Left lung (tissue), 10 donors: ENCODE data around the gene DNTT. TPM values are rescaled to one million over a fixed set of nuclear protein-coding genes. Genes with fewer than 3 reads are reported as not detected.
A peak's percentile ranks its signal among the peaks of the same experiment; 100 is the strongest.

Source experiments
- ATAC-seq: fragments of 200-7000 bp; cut with Tn5 transposase; one replicate; pipeline ENCODE4 v1.9.1; 2020; ENCODE audit warnings: moderate library complexity
- DNase-seq, 4 donors: peaks; one replicate each; pipeline ENCODE4 v3.0.0-alpha.2; 2013 to 2020
- H3K27ac ChIP-seq, 2 donors: fragments of 200-600 bp; sonication (generic) in 1 of 2; one replicate each; pipeline versions ENCODE4 v1.5.0 to v1.8.0; 2020 to 2021
- H3K27me3 ChIP-seq, 2 donors: fragments of 200-600 bp; sonication (generic) in 1 of 2; one replicate each; pipeline versions ENCODE4 v1.5.0 to v1.8.0; 2020 to 2021
- H3K36me3 ChIP-seq, 2 donors: fragments of 200-600 bp; sonication (generic) in 1 of 2; one replicate each; pipeline versions ENCODE4 v1.5.0 to v1.8.0; 2020 to 2021
- H3K4me1 ChIP-seq, 2 donors: fragments of 200-600 bp; one replicate each; pipeline ENCODE4 v1.8.0; 2021
- H3K4me3 ChIP-seq, 2 donors: fragments of 200-600 bp; sonication (generic) in 1 of 2; one replicate each; pipeline versions ENCODE4 v1.5.0 to v1.8.0; 2020 to 2021; ENCODE audit warnings: mild to moderate bottlenecking in 1 of 2
- H3K9me3 ChIP-seq, 2 donors: fragments of 200-600 bp; sonication (generic) in 1 of 2; one replicate each; pipeline versions ENCODE4 v1.5.0 to v1.8.0; 2020 to 2021
- CTCF ChIP-seq, 2 donors: fragments of 200-600 bp; sonication (generic) in 1 of 2; IDR thresholded peaks; one replicate each; pipeline versions ENCODE4 v1.5.0 to v1.8.0; 2021; ENCODE audit warnings: antibody characterized with exemption in 2 of 2
- intact Hi-C, 2 donors: fragments of 100-400 bp; cut with DNase I; formaldehyde crosslinking; loops; one replicate each; pipeline versions ENCODE4 v1.11.2 to v1.14.2; 2022
- polyA plus RNA-seq, 6 donors: library from polyadenylated mRNA; unstranded; fragments of 120-200 nt; gene quantifications; one replicate each; pipeline ENCODE4 v1.2.1, GENCODE V29; 2013; ENCODE audit not compliant: insufficient read length in 6 of 6
- total RNA-seq, 2 donors: library from RNA; stranded (reverse); fragmentation: NEBNext Ultra II Directional; extraction: Animal tissue kit (Norgen Biotek cat#: 25700); gene quantifications; one replicate each; pipeline ENCODE4 v1.2.1, GENCODE V29; 2021
- donor health status: DM: no; HTN: yes; CAD: no.
- donor health status: DM: no; HTN: no; CAD: no.

The DNTT gene
- total and polyA plus RNA-seq, 8 donors, result 0.08 to 0.20 (median 0.11) TPM; not detected in 3

GRCh38 chr10:96352027-96352426, 47.8 kb downstream of the DNTT start:
- H3K36me3 ChIP-seq, result no peaks in the 10 kb centered on the region
- H3K27ac ChIP-seq, result no peak overlapping the region
- H3K27me3 ChIP-seq, result peaks cover 0 to 3% of the 10 kb centered on the region in 2 donors
- H3K9me3 ChIP-seq, result no peaks in the 10 kb centered on the region
- no peaks in the 10 kb centered on the region for H3K4me1 ChIP-seq
- H3K4me3 ChIP-seq, result no peak overlapping the region
- intact Hi-C loops, result no loop called here
- no peak for TF ChIP-seq CTCF (IDR thresholded peaks at IDR 0.05)
- DNase-seq, result no peak
- peak; percentile 34 for ATAC-seq

- no peak for DNase-seq
- Histone ChIP-seq H3K4me3 (no peak overlapping the region), H3K36me3 (no peaks in the 10 kb centered on the region), H3K27ac (no peak overlapping the region), H3K4me1 (no peaks in the 10 kb centered on the region), H3K27me3 (peaks cover 0 to 3% of the 10 kb centered on the region in 2 donors), H3K9me3 (no peaks in the 10 kb centered on the region)
- TF ChIP-seq CTCF (IDR thresholded peaks at IDR 0.05), result no peak
- intact Hi-C loops, result no loop called here
- ATAC-seq, result no peak
Measured at GRCh38 chr10:96352582-96352981, 48.3 kb downstream of the DNTT start.

GRCh38 chr10:96357038-96357620, 52.9 kb downstream of the DNTT start:
- H3K4me3 ChIP-seq, result no peak overlapping the region
- DNase-seq (no peak), ATAC-seq (no peak)
- no peaks in the 10 kb centered on the region for H3K9me3 ChIP-seq
- no peaks in the 10 kb centered on the region for H3K4me1 ChIP-seq
- intact Hi-C loops, result no loop called here
- no peaks in the 10 kb centered on the region for H3K36me3 ChIP-seq
- H3K27ac ChIP-seq, result no peak overlapping the region
- H3K27me3 ChIP-seq, result peaks cover 0 to 7% of the 10 kb centered on the region in 2 donors
- TF ChIP-seq CTCF (IDR thresholded peaks at IDR 0.05), result no peak

GRCh38 chr10:96358851-96359540, 54.8 kb downstream of the DNTT start, which contains the start of gene OPALIN:
TSS of gene OPALIN (minus strand) at chr10:96359002. CDS start at chr10:96358896, 106 bp downstream.
- DNase-seq (no peak), ATAC-seq (no peak)
- TF ChIP-seq CTCF (IDR thresholded peaks at IDR 0.05), result no peak
- Histone ChIP-seq H3K27ac (no peak within 1 kb of the TSS), H3K4me1 (no peaks in the 10 kb centered on the region), H3K4me3 (no peak within 1 kb of the TSS), H3K27me3 (peaks cover 0 to 4% of the 10 kb centered on the region in 2 donors), H3K9me3 (no peaks in the 10 kb centered on the region), H3K36me3 (no peaks in the 10 kb centered on the region)
- intact Hi-C loops, result no loop called here

DNA sequence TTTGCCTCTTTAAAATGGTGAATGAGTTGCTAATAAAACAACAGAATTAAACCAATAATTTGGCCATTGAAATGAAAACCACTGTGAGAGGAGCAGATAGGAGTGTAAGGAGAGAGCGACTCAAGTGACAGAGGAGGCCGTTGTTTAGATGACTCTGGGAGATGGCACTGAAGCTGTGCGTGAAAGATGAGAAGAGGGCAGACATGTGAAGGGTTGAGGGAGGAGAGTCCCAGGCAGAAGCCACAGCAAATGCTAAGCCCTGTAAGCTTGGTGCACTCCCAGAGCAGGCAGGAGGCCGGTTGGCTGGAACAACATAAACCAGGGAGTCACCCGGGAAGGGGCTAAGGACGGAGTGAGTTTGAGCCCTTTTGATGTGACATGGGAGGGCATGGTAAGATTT, 55.4 kb downstream of the DNTT start:
- no peak for DNase-seq
- Histone ChIP-seq H3K36me3 (no peaks in the 10 kb centered on the region), H3K27ac (no peak overlapping the region), H3K4me3 (no peak overlapping the region), H3K9me3 (no peaks in the 10 kb centered on the region), H3K4me1 (no peaks in the 10 kb centered on the region), H3K27me3 (peaks cover 0 to 4% of the 10 kb centered on the region in 2 donors)
- ATAC-seq, result no peak
- no peak for TF ChIP-seq CTCF (IDR thresholded peaks at IDR 0.05)
- intact Hi-C loops, result no loop called here
